ENCODE data around the gene KIAA1217.

- TF ChIP-seq POLR2A (IDR thresholded peaks at IDR 0.05; ENCODE audit: low read depth) (no peak), CTCF (IDR thresholded peaks at IDR 0.05) (no peak), POLR2AphosphoS5 (IDR thresholded peaks at IDR 0.05) (no peak)
Observed at GRCh38 chr10:24197263-24197662, 11.7 kb upstream of the KIAA1217 start.

All from esophagus muscularis mucosa (tissue), 3 donors.